IMR-90 (cell line): ENCODE results near the gene MAP2K5. TPM values are rescaled to one million over a fixed set of nuclear protein-coding genes. Genes with fewer than 3 reads are reported as not detected.

Experiments used
- ATAC-seq: fragments of 200-7000 bp; cut with Tn5 transposase; 2 replicates; pipeline ENCODE4 v1.9.1; 2020; ENCODE audit warnings: low read depth, mild to moderate bottlenecking, moderate library complexity
- BruUV-seq: library from RNA; stranded (reverse); fragments of 400-500 nt; replicated peaks from 2 replicates; lab custom pipeline; 2021; lab: Mats Ljungman, UMichigan
- CTCF ChIA-PET: fragments of 300-600 bp; formaldehyde crosslinking; extraction: SDS; loops from one replicate; lab custom pipeline; 2021; ENCODE audit warnings: antibody characterized with exemption; lab: Yijun Ruan, JAX
- POLR2A ChIA-PET: fragments of 300-600 bp; sonication (Branson Sonifier 250); formaldehyde crosslinking; loops from one replicate; lab custom pipeline; 2022; ENCODE audit warnings: antibody characterized with exemption; ENCODE audit not compliant: unreplicated experiment; lab: Charles Lee
- DNase-seq: peaks from one replicate; pipeline ENCODE4 v3.0.0; 2013
- H2AFZ ChIP-seq: replicated peaks from 2 replicates; pipeline ENCODE3; 2013; ENCODE audit warnings: low read length, mild to moderate bottlenecking; ENCODE audit not compliant: poor library complexity
- H2AK5ac ChIP-seq: 2 replicates; pipeline ENCODE4 v1.6.1; 2013; ENCODE audit warnings: low read depth, low read length, inconsistent platforms
- H2AK9ac ChIP-seq: replicated peaks from 2 replicates; pipeline ENCODE3; 2013; ENCODE audit warnings: mild to moderate bottlenecking, low read depth, low read length, moderate library complexity; ENCODE audit not compliant: poor library complexity
- H2BK120ac ChIP-seq: 2 replicates; pipeline ENCODE4 v1.6.1; 2013; ENCODE audit warnings: low read depth, low read length, inconsistent platforms
- H2BK15ac ChIP-seq: 3 replicates; pipeline ENCODE4 v1.6.1; 2013; ENCODE audit warnings: low read depth, low read length, inconsistent platforms
- H2BK20ac ChIP-seq: 2 replicates; pipeline ENCODE4 v1.6.1; 2013; ENCODE audit warnings: low read depth, mild to moderate bottlenecking, inconsistent platforms, low read length, moderate library complexity
- H2BK5ac ChIP-seq: 2 replicates; pipeline ENCODE4 v1.6.1; 2013; ENCODE audit warnings: mild to moderate bottlenecking, low read depth, low read length, inconsistent platforms; ENCODE audit not compliant: poor library complexity, severe bottlenecking
- H3K14ac ChIP-seq: replicated peaks from 2 replicates; pipeline ENCODE4 v1.6.1; 2013; ENCODE audit warnings: low read depth, low read length, inconsistent platforms
- H3K18ac ChIP-seq: 2 replicates; pipeline ENCODE4 v1.6.1; 2013; ENCODE audit warnings: low read depth, low read length, control low read depth
- H3K23ac ChIP-seq: 2 replicates; pipeline ENCODE4 v1.6.1; 2013; ENCODE audit warnings: low read depth, low read length, inconsistent platforms
- H3K27ac ChIP-seq: 2 replicates; pipeline ENCODE4 v1.5.1; 2013; ENCODE audit warnings: mild to moderate bottlenecking, control low read depth, low read length; ENCODE audit not compliant: insufficient read depth
- H3K27me3 ChIP-seq: 2 replicates; pipeline ENCODE4 v1.6.1; 2013; ENCODE audit warnings: low read length; ENCODE audit not compliant: control insufficient read depth, insufficient read depth
- H3K36me3 ChIP-seq: 2 replicates; pipeline ENCODE4 v1.6.1; 2013; ENCODE audit warnings: low read length, mixed read lengths; ENCODE audit not compliant: control insufficient read depth, insufficient read depth
- H3K4ac ChIP-seq: 2 replicates; pipeline ENCODE4 v1.6.1; 2013; ENCODE audit warnings: low read depth, low read length, inconsistent platforms
- H3K4me1 ChIP-seq: 2 replicates; pipeline ENCODE4 v1.6.1; 2013; ENCODE audit warnings: low read length, mixed read lengths; ENCODE audit not compliant: control insufficient read depth, insufficient read depth
- H3K4me2 ChIP-seq: 2 replicates; pipeline ENCODE4 v1.6.1; 2013; ENCODE audit warnings: low read depth, mild to moderate bottlenecking, control low read depth, low read length, moderate library complexity
- H3K4me3 ChIP-seq: 2 replicates; pipeline ENCODE4 v1.5.1; 2013; ENCODE audit warnings: low read depth, mild to moderate bottlenecking, control low read depth, low read length, moderate library complexity; ENCODE audit not compliant: insufficient read depth
- H3K56ac ChIP-seq: 2 replicates; pipeline ENCODE4 v1.6.1; 2013; ENCODE audit warnings: low read length, inconsistent platforms; ENCODE audit not compliant: insufficient read depth; ENCODE audit errors: extremely low read depth
- H3K79me1 ChIP-seq, 2 experiments: 2 replicates each; pipeline ENCODE4 v1.6.1; 2013; ENCODE audit warnings: low read length in 2 of 2, inconsistent platforms in 1 of 2, low read depth in 1 of 2
- H3K9ac ChIP-seq: 2 replicates; pipeline ENCODE4 v1.6.1; 2013; ENCODE audit warnings: low read depth, low read length, control low read depth
- H3K9me1 ChIP-seq: 2 replicates; pipeline ENCODE4 v1.6.1; 2013; ENCODE audit warnings: low read length, inconsistent platforms; ENCODE audit not compliant: insufficient read depth
- H3K9me3 ChIP-seq: 2 replicates; pipeline ENCODE4 v1.6.1; 2013; ENCODE audit warnings: low read length; ENCODE audit not compliant: control insufficient read depth, insufficient read depth
- H4K20me1 ChIP-seq: 2 replicates; pipeline ENCODE4 v1.6.1; 2013; ENCODE audit warnings: low read length, inconsistent platforms; ENCODE audit not compliant: insufficient read depth
- H4K5ac ChIP-seq: 2 replicates; pipeline ENCODE4 v1.6.1; 2013; ENCODE audit warnings: mild to moderate bottlenecking, low read depth, low read length, control low read depth
- H4K8ac ChIP-seq, 2 experiments: 2 replicates each; pipeline ENCODE4 v1.6.1; 2013; ENCODE audit warnings: low read depth in 2 of 2, low read length in 2 of 2, control low read depth in 1 of 2, inconsistent platforms in 1 of 2
- H4K91ac ChIP-seq: 2 replicates; pipeline ENCODE4 v1.6.1; 2013; ENCODE audit warnings: low read depth, low read length, inconsistent platforms; ENCODE audit not compliant: insufficient read depth
- BHLHE40 ChIP-seq: fragments of 150-350 bp; IDR thresholded peaks from 2 replicates; pipeline ENCODE4 v1.6.1; 2016; ENCODE audit warnings: mild to moderate bottlenecking, low read depth, low read length
- CHD1 ChIP-seq: IDR thresholded peaks from 2 replicates; pipeline ENCODE4 v1.6.1; 2012; ENCODE audit warnings: low read depth, low read length, improper control_type of control experiment
- CTCF ChIP-seq: conservative IDR thresholded peaks from 2 replicates; pipeline ENCODE4 v1.5.1; 2012; ENCODE audit warnings: mild to moderate bottlenecking, low read depth, low read length, improper control_type of control experiment
- ELK1 ChIP-seq: fragments of 150-350 bp; IDR thresholded peaks from 2 replicates; pipeline ENCODE4 v1.6.1; 2016; ENCODE audit warnings: low read depth, mild to moderate bottlenecking, low read length, moderate library complexity, borderline replicate concordance
- FOS ChIP-seq: fragments of 150-350 bp; IDR thresholded peaks from 2 replicates; pipeline ENCODE4 v1.6.1; 2016; ENCODE audit warnings: low read depth, low read length
- MAFK ChIP-seq: IDR thresholded peaks from 2 replicates; pipeline ENCODE4 v1.6.1; 2012; ENCODE audit warnings: low read depth, low read length, improper control_type of control experiment
- MAZ ChIP-seq: IDR thresholded peaks from 2 replicates; pipeline ENCODE4 v1.6.1; 2012; ENCODE audit warnings: low read depth, mild to moderate bottlenecking, low read length, improper control_type of control experiment, moderate library complexity, borderline replicate concordance
- NFE2L2 ChIP-seq: fragments of 150-350 bp; IDR thresholded peaks from 2 replicates; pipeline ENCODE4 v1.6.1; 2016; ENCODE audit warnings: low read depth, mild to moderate bottlenecking, low read length
- POLR2A ChIP-seq: IDR thresholded peaks from 2 replicates; pipeline ENCODE4 v1.6.1; 2012; ENCODE audit warnings: mild to moderate bottlenecking, low read depth, low read length
- RAD21 ChIP-seq: IDR thresholded peaks from 2 replicates; pipeline ENCODE4 v1.6.1; 2012; ENCODE audit warnings: low read length, improper control_type of control experiment
- RCOR1 ChIP-seq: IDR thresholded peaks from 2 replicates; pipeline ENCODE4 v1.6.1; 2012; ENCODE audit warnings: mild to moderate bottlenecking, low read length, improper control_type of control experiment; ENCODE audit not compliant: insufficient replicate concordance
- RFX5 ChIP-seq: IDR thresholded peaks from 2 replicates; pipeline ENCODE4 v1.8.0; 2012; ENCODE audit warnings: low read depth, mild to moderate bottlenecking, low read length, moderate library complexity
- SMC3 ChIP-seq: fragments of 150-350 bp; IDR thresholded peaks from 2 replicates; pipeline ENCODE4 v1.6.1; 2016; ENCODE audit warnings: low read depth, mild to moderate bottlenecking, antibody characterized with exemption, low read length, moderate library complexity
- USF2 ChIP-seq: fragments of 150-350 bp; IDR thresholded peaks from 2 replicates; pipeline ENCODE4 v1.6.1; 2017; ENCODE audit warnings: mild to moderate bottlenecking, antibody characterized with exemption, low read length, low read depth
- whole genome bisulfite sequencing, 2 experiments: methylation state at CpG; one replicate each; pipeline versions ENCODE4 v1.1.5 to v1.1.7; 2013; ENCODE audit warnings: missing lambda C conversion rate in 2 of 2; ENCODE audit not compliant: insufficient read length in 1 of 2; ENCODE audit errors: extremely low coverage in 2 of 2; 5-methylcytosine and 5-hydroxymethylcytosine counted together
- dilution Hi-C: fragments of 300-500 bp; cut with HindIII; formaldehyde crosslinking; loops from one replicate; pipeline ENCODE4 v1.14.3; 2018; ENCODE audit warnings: low sequenced_read_pairs; ENCODE audit not compliant: unreplicated experiment
- in situ Hi-C: fragments of 300-500 bp; cut with MboI; formaldehyde crosslinking; loops from 3 replicates; pipeline ENCODE4 v1.14.3; 2019; ENCODE audit warnings: low sequenced_read_pairs, inconsistent platforms, mixed read lengths
- intact Hi-C: fragments of 100-400 bp; cut with micrococcal nuclease; formaldehyde crosslinking; loops from 2 replicates; pipeline ENCODE4 v1.10.0; 2022
- polyA plus RNA-seq, 3 experiments: library from polyadenylated mRNA; depleted of rRNA; stranded (reverse); fragments of >200 nt; gene quantifications; 2 replicates each; pipeline ENCODE4 v1.2.3, GENCODE V29; 2012; ENCODE audit warnings: low replicate concordance in 1 of 3
- total RNA-seq: library from RNA; depleted of rRNA; stranded (reverse); fragments of >200 nt; gene quantifications from 2 replicates; pipeline ENCODE4 v1.2.3, GENCODE V29; 2012

MAP2K5 gene
- total and polyA plus RNA-seq, 2 of the 4 experiments (the other 2 are of a cell fraction), result 1.6 to 6.1 TPM

GRCh38 chr15:67843092-67843501, 300.6 kb downstream of the MAP2K5 start:
- H3K9me3 ChIP-seq, result no peaks in the 10 kb centered on the region
- H3K4me2 ChIP-seq, result no peak overlapping the region
- H2BK20ac ChIP-seq, result no peak overlapping the region
- H3K4ac ChIP-seq, result peak overlapping the region; percentile 7; the same call in 1 of the 2 replicates
- 82% methylated on average over 5 of the region's 7 CpGs; no CpG with 5 or more reads in 1 of the 2 experiments for WGBS, 2 experiments
- no peaks in the 10 kb centered on the region for H3K79me1 ChIP-seq
- dilution Hi-C loops (no loop called here), in situ Hi-C loops (no loop called here), intact Hi-C loops (loop anchor here (1.0 kb wide), 1 partner anchor 211 kb away; the partner anchor contains the start of gene PIAS1)
- H2AFZ ChIP-seq, result peak overlapping the region; percentile 34
- no peaks in the 10 kb centered on the region for H3K36me3 ChIP-seq
- H2AK5ac ChIP-seq, result peak overlapping the region; percentile 25; the same call in 1 of the 2 replicates
- CTCF ChIA-PET, result no interaction called here
- no peak for TF ChIP-seq RCOR1
- TF ChIP-seq MAZ, result no peak
- no peak for TF ChIP-seq RFX5
- no peak for TF ChIP-seq RAD21
- no peak for TF ChIP-seq USF2
- no peak for TF ChIP-seq CTCF
- TF ChIP-seq FOS, result no peak
- no peak for TF ChIP-seq SMC3
- no peak for TF ChIP-seq ELK1
- no peak for TF ChIP-seq CHD1
- no peak for TF ChIP-seq POLR2A
- no peak for TF ChIP-seq MAFK
- no peak for TF ChIP-seq BHLHE40
- TF ChIP-seq NFE2L2, result no peak
- peaks cover 5% of the 10 kb centered on the region for H3K27me3 ChIP-seq
- H4K91ac ChIP-seq, result no peak overlapping the region
- H4K8ac ChIP-seq, result no peak overlapping the region
- H3K9me1 ChIP-seq, result 0 out of 2 replicates have a peak, but pooled peaks cover 6% of the 10 kb centered on the region
- no peak for DNase-seq
- peak overlapping the region; percentile 33 for H2AK9ac ChIP-seq
- no peak overlapping the region for H3K27ac ChIP-seq
- H4K5ac ChIP-seq, result no peak overlapping the region
- no peak overlapping the region for H3K9ac ChIP-seq
- no peak overlapping the region for H2BK5ac ChIP-seq
- H3K14ac ChIP-seq, result no peak overlapping the region
- no peak overlapping the region; the same call in 1 of the 2 replicates for H3K18ac ChIP-seq
- POLR2A ChIA-PET, result no interaction called here
- no peak overlapping the region for H3K23ac ChIP-seq
- H3K56ac ChIP-seq, result no peak overlapping the region
- H4K20me1 ChIP-seq, result no peaks in the 10 kb centered on the region
- H2BK15ac ChIP-seq, result no peak overlapping the region
- no peak overlapping the region for H3K4me3 ChIP-seq
- peaks cover 15% of the 10 kb centered on the region; the same call in 1 of the 2 replicates for H3K4me1 ChIP-seq
- BruUV-seq, result no TSS peak
- H2BK120ac ChIP-seq, result no peak overlapping the region
- ATAC-seq, result no peak
